ENCODE measurements around the gene RNF5.

The RNF5 gene

DNA sequence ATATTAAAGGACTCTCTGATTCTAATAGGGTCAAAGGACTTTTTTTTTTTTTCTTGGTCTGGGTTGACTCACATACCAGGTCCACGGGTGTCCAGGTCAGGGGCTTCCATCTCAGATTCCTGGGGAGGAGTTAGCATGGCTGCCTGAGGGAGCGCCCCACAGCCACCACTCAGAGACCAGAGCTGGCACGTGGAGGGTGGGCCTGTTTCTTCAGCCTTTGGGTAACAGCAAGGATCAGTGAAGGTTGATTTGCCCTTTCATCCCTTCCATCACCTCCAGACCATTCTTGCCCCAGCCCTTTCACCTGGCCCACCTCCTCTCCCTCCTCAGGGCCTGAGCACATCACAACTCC is 20.1 kb downstream of the RNF5 start:
- H3K4me3 ChIP-seq (ENCODE audit: low read depth, low read length), result no peak overlapping the region
- CTCF ChIA-PET, result interaction anchor here (0.7 to 2.0 kb wide), 2 partner anchors 80 to 121 kb away, joined by 3 to 6 read pairs; no protein-coding TSS in a partner anchor
- TF ChIP-seq, protein P1, sequence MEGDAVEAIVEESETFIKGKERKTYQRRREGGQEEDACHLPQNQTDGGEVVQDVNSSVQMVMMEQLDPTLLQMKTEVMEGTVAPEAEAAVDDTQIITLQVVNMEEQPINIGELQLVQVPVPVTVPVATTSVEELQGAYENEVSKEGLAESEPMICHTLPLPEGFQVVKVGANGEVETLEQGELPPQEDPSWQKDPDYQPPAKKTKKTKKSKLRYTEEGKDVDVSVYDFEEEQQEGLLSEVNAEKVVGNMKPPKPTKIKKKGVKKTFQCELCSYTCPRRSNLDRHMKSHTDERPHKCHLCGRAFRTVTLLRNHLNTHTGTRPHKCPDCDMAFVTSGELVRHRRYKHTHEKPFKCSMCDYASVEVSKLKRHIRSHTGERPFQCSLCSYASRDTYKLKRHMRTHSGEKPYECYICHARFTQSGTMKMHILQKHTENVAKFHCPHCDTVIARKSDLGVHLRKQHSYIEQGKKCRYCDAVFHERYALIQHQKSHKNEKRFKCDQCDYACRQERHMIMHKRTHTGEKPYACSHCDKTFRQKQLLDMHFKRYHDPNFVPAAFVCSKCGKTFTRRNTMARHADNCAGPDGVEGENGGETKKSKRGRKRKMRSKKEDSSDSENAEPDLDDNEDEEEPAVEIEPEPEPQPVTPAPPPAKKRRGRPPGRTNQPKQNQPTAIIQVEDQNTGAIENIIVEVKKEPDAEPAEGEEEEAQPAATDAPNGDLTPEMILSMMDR (IDR thresholded peaks at IDR 0.05; ENCODE audit: insufficient read depth, low read length, missing control alignments), result no peak
- no peak for DNase-seq (ENCODE audit: low read depth, low spot score)
- POLR2A ChIA-PET, result no interaction called here

DNA sequence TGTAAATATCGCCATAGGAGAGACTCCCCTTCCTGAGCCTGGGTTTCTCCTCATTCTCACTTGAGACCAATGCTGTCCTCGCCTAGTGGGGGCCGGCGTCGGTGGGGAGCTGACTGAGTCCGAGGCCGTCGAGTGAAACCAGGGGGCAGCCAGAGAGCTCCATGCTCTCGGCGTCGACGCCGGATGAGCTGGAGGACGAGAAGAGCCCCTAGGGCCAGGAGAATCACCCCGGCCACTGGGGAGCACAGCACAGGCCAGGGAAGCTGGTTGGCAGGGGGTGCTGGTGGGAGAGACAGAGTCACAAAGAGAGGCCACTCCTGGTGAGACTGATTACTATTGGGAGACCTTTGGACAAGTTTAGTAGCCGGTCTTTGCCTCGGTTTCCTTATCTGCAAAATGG is 20.7 kb downstream of the RNF5 start:
- CTCF ChIA-PET, result no interaction called here
- no peak overlapping the region for H3K4me3 ChIP-seq (ENCODE audit: low read depth, low read length)
- TF ChIP-seq, protein P1 (IDR thresholded peaks at IDR 0.05; ENCODE audit: insufficient read depth, low read length, missing control alignments), result no peak
- DNase-seq (ENCODE audit: low read depth, low spot score), result no peak
- POLR2A ChIA-PET, result no interaction called here

DNA sequence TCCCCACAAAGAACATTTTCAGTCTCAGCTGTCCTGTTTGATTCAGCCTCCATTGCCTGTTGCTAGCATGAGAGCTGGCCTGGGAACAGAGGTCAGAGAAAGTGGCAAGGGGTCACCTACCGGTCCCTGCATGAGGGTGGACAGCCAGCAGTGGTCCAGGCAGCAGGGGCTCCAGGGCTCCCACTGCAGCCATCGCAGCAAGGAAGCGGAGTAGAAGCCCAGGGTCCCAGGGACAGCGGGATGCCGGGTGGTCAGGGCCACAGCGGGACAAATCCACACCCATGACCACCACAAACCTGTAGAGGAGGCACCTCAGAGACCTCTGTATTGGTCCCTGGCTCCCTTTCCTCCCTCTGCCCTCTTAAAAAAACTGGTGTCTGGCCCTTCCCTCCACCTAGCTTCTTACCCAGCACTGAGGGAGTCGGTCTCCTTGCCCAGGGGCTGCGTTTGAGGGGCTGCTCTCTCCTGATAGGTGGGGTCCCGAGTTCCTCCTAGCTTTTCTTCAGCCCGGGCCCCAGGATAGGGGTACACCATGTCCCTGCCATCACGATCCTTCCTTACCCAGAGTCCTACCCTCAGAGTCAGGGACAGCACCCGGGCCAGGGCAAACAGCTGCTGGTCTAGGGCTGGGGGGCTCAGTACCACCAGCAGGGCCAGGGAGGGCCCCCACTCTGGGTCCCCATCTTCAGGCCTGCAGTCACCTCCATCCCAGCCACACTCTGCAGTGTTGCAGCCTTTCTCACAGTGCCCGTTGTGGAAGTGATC is 22.7 kb downstream of the RNF5 start:
- CTCF ChIA-PET, result interaction anchor here (0.6 kb wide), 1 partner anchor 102 kb away, joined by 3 read pairs; no protein-coding TSS in a partner anchor
- H3K4me3 ChIP-seq (ENCODE audit: low read depth, low read length), result no peak overlapping the region
- DNase-seq (ENCODE audit: low read depth, low spot score), result no peak
- POLR2A ChIA-PET, result no interaction called here
- TF ChIP-seq, protein P1 (IDR thresholded peaks at IDR 0.05; ENCODE audit: insufficient read depth, low read length, missing control alignments), result no peak

DNA sequence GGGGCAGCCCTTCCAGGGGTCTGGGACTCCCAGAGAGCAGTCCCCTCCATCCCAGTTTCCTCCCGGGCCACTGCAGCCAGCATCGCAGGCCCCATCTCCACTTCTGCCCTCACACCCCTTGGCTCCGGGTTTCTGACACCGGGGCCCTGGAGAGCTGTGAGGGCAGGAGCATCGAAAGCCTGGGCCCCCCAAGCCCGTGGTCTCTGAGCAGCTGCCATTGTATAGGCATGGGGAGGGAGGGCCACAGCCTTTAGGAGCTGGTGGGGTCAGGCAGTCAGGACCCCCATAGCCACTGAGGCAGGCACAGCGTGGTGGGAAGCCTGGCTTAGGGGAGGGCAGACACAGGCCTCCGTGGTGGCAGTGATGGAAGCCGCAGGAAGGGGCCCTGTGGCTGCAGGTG is 24.0 kb downstream of the RNF5 start:
- H3K4me3 ChIP-seq (ENCODE audit: low read depth, low read length), result no peak overlapping the region
- ChIA-PET CTCF (no interaction called here), POLR2A (no interaction called here)
- TF ChIP-seq, protein P1 (IDR thresholded peaks at IDR 0.05; ENCODE audit: insufficient read depth, low read length, missing control alignments), result no peak
- DNase-seq (ENCODE audit: low read depth, low spot score), result no peak

DNA sequence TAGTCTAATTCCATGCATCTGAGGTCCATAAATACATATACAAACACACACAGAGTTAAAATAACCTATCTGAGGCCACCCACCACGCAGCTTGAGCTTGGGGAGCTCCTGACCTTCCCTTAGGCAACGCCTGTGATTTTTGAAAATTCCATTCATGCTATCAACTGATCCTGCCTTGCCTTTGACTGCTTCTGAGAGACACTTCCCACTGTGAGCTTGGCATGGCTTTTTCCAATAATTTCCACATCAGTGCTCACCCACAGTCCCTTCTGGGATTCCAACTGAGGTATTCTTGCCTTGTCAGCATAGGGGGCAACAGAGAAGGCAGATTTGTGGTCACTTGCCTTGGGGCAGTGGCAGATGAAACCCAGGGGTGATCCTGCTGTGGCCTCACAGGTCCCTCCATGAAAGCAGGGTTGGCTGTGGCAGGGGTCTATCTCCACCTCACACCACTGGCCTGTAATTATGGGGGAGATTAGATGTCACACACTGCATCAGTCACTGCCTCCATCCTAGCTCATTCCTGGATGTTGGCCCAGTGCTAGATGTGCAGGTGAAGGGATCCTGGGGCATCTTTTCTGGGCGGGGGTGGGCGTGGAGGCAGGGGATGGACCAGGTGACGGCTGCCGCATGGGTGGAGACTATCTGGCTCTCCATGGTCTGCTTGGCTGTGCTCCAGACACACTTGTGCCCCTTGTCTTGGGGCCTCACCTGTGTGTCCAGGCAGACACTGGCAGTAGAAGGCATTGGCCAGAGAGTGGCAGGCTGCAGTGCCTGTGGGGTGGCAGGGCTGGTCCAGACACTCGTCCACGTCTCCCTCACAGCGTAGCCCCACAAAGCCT is 25.4 kb downstream of the RNF5 start:
- POLR2A ChIA-PET, result no interaction called here

More for the DNA sequence above, 25.4 kb downstream of the RNF5 start:
- CTCF ChIA-PET, result interaction anchor here (0.9 to 1.6 kb wide), 1 partner anchor 8 kb away, joined by 4 to 6 read pairs; no protein-coding TSS in a partner anchor
- TF ChIP-seq, protein P1 (IDR thresholded peaks at IDR 0.05; ENCODE audit: insufficient read depth, low read length, missing control alignments), result no peak
- DNase-seq (ENCODE audit: low read depth, low spot score), result no peak
- H3K4me3 ChIP-seq (ENCODE audit: low read depth, low read length), result no peak overlapping the region
